SH-SY5Y (cell line): ENCODE results near the gene ACD.

Source experiments
- GATA2 ChIP-seq: IDR thresholded peaks from 2 replicates; pipeline ENCODE4 v1.6.1; 2011; ENCODE audit warnings: mild to moderate bottlenecking, low read depth, low read length
- GATA3 ChIP-seq: IDR thresholded peaks from 2 replicates; pipeline ENCODE4 v1.6.1; 2011; ENCODE audit warnings: low read depth, mild to moderate bottlenecking, low read length, moderate library complexity

Gene ACD

DNA sequence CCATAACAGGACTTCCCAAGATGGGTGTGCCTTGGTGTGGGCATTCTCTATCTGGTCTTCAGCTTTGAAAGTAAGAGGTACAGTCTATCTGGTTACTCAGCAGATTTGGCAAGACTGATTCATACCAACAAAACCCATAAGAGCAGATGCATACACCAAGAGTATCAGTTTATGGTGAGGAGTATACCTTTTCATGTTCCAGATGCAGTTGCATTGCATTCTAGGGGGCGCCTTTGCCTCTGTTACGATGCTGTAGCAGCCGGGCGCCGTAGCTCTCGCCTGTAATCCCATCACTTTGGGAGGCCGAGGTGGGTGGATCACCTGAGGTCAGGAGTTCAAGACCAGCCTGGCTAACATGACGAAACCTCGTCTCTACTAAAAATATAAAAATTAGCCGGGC is 46.3 kb downstream of the ACD start:
- TF ChIP-seq GATA3 = no peak
- TF ChIP-seq GATA2 = no peak

DNA sequence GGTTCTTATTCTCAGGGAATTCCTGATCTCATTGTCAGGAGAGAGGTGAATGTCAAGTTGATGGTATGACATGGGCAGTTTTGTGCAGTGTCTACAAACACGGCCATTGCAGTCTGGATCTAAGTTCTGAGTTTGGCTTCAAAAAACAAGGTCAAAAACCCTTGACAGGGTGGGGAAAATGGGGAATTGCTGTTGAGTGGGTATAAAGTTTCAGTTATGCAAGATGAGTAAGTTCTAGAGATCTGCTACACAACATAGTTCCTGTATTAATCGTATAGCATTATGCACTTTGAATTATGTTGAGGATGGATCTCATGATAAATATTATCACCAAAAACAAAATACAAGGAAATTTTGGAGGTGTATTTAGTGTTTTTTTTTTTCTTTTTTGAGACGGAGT is 51.7 kb downstream of the ACD start:
- no peak for TF ChIP-seq GATA2
- TF ChIP-seq GATA3 = no peak
